Uterus (tissue), 2 donors: ENCODE results near the gene GUCA2A.

Experiments
- POLR2A ChIP-seq, 2 donors: fragments of 450-650 bp; IDR thresholded peaks; one replicate each; pipeline ENCODE4 v1.6.1; 2016; ENCODE audit warnings: antibody characterized with exemption in 2 of 2, mild to moderate bottlenecking in 1 of 2, moderate library complexity in 1 of 2
- TF ChIP-seq, protein P1 (sequence below), 4 experiments: fragments of 200-600 bp in 2 of 4; fragments of 450-650 bp in 2 of 4; sonication (generic) in 2 of 4; IDR thresholded peaks; one replicate each; pipeline ENCODE4 v1.5.1; 2016 to 2019; ENCODE audit warnings: antibody characterized with exemption in 4 of 4, mild to moderate bottlenecking in 2 of 4, moderate library complexity in 1 of 4

DNA sequence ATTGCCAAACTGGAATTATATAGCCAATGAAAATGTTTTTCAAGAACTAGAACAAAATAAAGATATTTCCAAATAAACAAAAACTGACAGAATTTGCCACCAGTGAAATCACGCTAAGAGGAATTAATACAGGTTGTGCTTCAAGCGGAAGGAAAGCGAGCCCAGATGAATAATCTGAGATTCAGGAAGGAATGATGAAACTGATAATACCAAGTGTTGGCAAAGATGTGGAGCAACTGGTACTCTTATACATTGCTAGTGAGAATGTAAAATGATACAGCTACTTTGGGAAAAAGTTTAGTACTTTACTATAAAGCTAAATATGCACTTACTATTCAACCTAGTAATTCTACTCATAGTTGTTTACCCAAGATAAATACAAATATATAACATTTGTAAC lies 42.1 kb downstream of the GUCA2A start:
- no peak for TF ChIP-seq POLR2A (IDR thresholded peaks at IDR 0.05)
- TF ChIP-seq, protein P1, sequence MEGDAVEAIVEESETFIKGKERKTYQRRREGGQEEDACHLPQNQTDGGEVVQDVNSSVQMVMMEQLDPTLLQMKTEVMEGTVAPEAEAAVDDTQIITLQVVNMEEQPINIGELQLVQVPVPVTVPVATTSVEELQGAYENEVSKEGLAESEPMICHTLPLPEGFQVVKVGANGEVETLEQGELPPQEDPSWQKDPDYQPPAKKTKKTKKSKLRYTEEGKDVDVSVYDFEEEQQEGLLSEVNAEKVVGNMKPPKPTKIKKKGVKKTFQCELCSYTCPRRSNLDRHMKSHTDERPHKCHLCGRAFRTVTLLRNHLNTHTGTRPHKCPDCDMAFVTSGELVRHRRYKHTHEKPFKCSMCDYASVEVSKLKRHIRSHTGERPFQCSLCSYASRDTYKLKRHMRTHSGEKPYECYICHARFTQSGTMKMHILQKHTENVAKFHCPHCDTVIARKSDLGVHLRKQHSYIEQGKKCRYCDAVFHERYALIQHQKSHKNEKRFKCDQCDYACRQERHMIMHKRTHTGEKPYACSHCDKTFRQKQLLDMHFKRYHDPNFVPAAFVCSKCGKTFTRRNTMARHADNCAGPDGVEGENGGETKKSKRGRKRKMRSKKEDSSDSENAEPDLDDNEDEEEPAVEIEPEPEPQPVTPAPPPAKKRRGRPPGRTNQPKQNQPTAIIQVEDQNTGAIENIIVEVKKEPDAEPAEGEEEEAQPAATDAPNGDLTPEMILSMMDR (IDR thresholded peaks at IDR 0.05), result no peak
